HEK293 (cell line): Measurements from ENCODE around the gene ZNF786.
A peak's percentile ranks its signal among the peaks of the same experiment; 100 is the strongest.

Experiments
- CTCF ChIA-PET: fragments of 350-600 bp; formaldehyde crosslinking; extraction: SDS; loops from one replicate; lab custom pipeline; 2021; ENCODE audit warnings: antibody characterized with exemption; lab: Yijun Ruan, JAX
- POLR2A ChIA-PET: fragments of 300-600 bp; formaldehyde crosslinking; extraction: SDS; loops from one replicate; lab custom pipeline; 2020; ENCODE audit warnings: antibody characterized with exemption, inconsistent platforms; lab: Yijun Ruan, JAX
- H3K27ac ChIP-seq: fragments of 200-500 bp; sonication (Bioruptor generic); 2 replicates; pipeline ENCODE4 v1.5.1; 2014; ENCODE audit warnings: low read depth, low read length, control low read depth, inconsistent platforms; ENCODE audit errors: extremely low read depth
- H3K36me3 ChIP-seq, 2 experiments: fragments of 200-500 bp in 1 of 2; sonication (Bioruptor generic) in 1 of 2; 1 replicate in 1 of 2; 2 replicates in 1 of 2; pipeline ENCODE4 v1.5.1; 2014 to 2017; ENCODE audit warnings: inconsistent platforms in 2 of 2, low read length in 2 of 2; ENCODE audit not compliant: control insufficient read depth in 2 of 2, insufficient read depth in 1 of 2
- H3K4me1 ChIP-seq: fragments of 200-500 bp; sonication (Bioruptor generic); 2 replicates; pipeline ENCODE4 v1.5.1; 2014; ENCODE audit warnings: mild to moderate bottlenecking, low read length, inconsistent platforms; ENCODE audit not compliant: control insufficient read depth, insufficient read depth
- H3K4me3 ChIP-seq: 2 replicates; pipeline ENCODE4 v1.5.1; 2011; ENCODE audit warnings: low read depth, mild to moderate bottlenecking, control low read depth, low read length, moderate library complexity
- H3K9me3 ChIP-seq: fragments of 200-500 bp; sonication (Bioruptor generic); 2 replicates; pipeline ENCODE4 v1.5.1; 2014; ENCODE audit warnings: low read depth, low read length, inconsistent platforms; ENCODE audit not compliant: control insufficient read depth, insufficient read depth
- BCL11A ChIP-seq: fragments of 450-650 bp; formaldehyde crosslinking; IDR thresholded peaks from 2 replicates; pipeline ENCODE4 v1.5.1; 2016; ENCODE audit warnings: low read depth, missing biosample characterization, missing genetic modification characterization
- GLIS1 ChIP-seq: fragments of 450-650 bp; formaldehyde crosslinking; IDR thresholded peaks from 2 replicates; pipeline ENCODE4 v1.5.1; 2016; ENCODE audit warnings: missing biosample characterization, missing genetic modification characterization
- KLF7 ChIP-seq: fragments of 450-650 bp; formaldehyde crosslinking; IDR thresholded peaks from 2 replicates; pipeline ENCODE4 v1.5.1; 2016; ENCODE audit warnings: missing biosample characterization, missing genetic modification characterization, borderline replicate concordance
- OVOL3 ChIP-seq: fragments of 450-650 bp; formaldehyde crosslinking; IDR thresholded peaks from 2 replicates; pipeline ENCODE4 v1.5.1; 2016; ENCODE audit warnings: missing biosample characterization, missing genetic modification characterization
- SETDB1 ChIP-seq: IDR thresholded peaks from one replicate; pipeline ENCODE4 v1.6.1; 2017; ENCODE audit warnings: mild to moderate bottlenecking, low read length, moderate library complexity, mixed read lengths; ENCODE audit not compliant: insufficient read length
- SP2 ChIP-seq: fragments of 450-650 bp; formaldehyde crosslinking; IDR thresholded peaks from 2 replicates; pipeline ENCODE4 v1.5.1; 2016; ENCODE audit warnings: missing biosample characterization, missing genetic modification characterization
- ZNF112 ChIP-seq: fragments of 450-650 bp; formaldehyde crosslinking; IDR thresholded peaks from 2 replicates; pipeline ENCODE4 v1.5.0; 2017; ENCODE audit warnings: missing biosample characterization, missing genetic modification characterization
- ZNF138 ChIP-seq: fragments of 450-650 bp; formaldehyde crosslinking; IDR thresholded peaks from 2 replicates; pipeline ENCODE4 v1.5.1; 2016; ENCODE audit warnings: missing biosample characterization, missing genetic modification characterization, borderline replicate concordance
- ZNF174 ChIP-seq: fragments of 450-650 bp; formaldehyde crosslinking; IDR thresholded peaks from 2 replicates; pipeline ENCODE4 v1.5.0; 2017; ENCODE audit warnings: missing biosample characterization, mild to moderate bottlenecking, missing genetic modification characterization
- ZNF19 ChIP-seq: fragments of 450-650 bp; formaldehyde crosslinking; IDR thresholded peaks from 2 replicates; pipeline ENCODE4; 2016; ENCODE audit warnings: missing biosample characterization, missing genetic modification characterization, low read depth
- ZNF248 ChIP-seq: fragments of 450-650 bp; formaldehyde crosslinking; IDR thresholded peaks from 2 replicates; pipeline ENCODE4 v1.5.1; 2017; ENCODE audit warnings: missing biosample characterization, missing genetic modification characterization
- ZNF302 ChIP-seq: fragments of 450-650 bp; formaldehyde crosslinking; IDR thresholded peaks from 2 replicates; pipeline ENCODE4 v1.5.1; 2016; ENCODE audit warnings: missing biosample characterization, missing genetic modification characterization, low read depth
- ZNF404 ChIP-seq: fragments of 450-650 bp; formaldehyde crosslinking; IDR thresholded peaks from 2 replicates; pipeline ENCODE4 v1.5.1; 2017; ENCODE audit warnings: missing biosample characterization, missing genetic modification characterization
- ZNF426 ChIP-seq: fragments of 450-650 bp; formaldehyde crosslinking; IDR thresholded peaks from 2 replicates; pipeline ENCODE4 v1.5.1; 2017; ENCODE audit warnings: missing biosample characterization, missing genetic modification characterization, mild to moderate bottlenecking, inconsistent platforms, moderate library complexity
- ZNF48 ChIP-seq: fragments of 450-650 bp; formaldehyde crosslinking; IDR thresholded peaks from 2 replicates; pipeline ENCODE4 v1.5.1; 2016; ENCODE audit warnings: missing biosample characterization, missing genetic modification characterization
- ZNF488 ChIP-seq: fragments of 450-650 bp; formaldehyde crosslinking; IDR thresholded peaks from 2 replicates; pipeline ENCODE4 v1.5.1; 2016; ENCODE audit warnings: missing biosample characterization, missing genetic modification characterization
- ZNF514 ChIP-seq: fragments of 450-650 bp; formaldehyde crosslinking; IDR thresholded peaks from 2 replicates; pipeline ENCODE4 v1.5.1; 2016; ENCODE audit warnings: missing biosample characterization, missing genetic modification characterization
- ZNF521 ChIP-seq: fragments of 450-650 bp; formaldehyde crosslinking; IDR thresholded peaks from 2 replicates; pipeline ENCODE4 v1.5.1; 2017; ENCODE audit warnings: missing biosample characterization, mild to moderate bottlenecking, missing genetic modification characterization
- ZNF558 ChIP-seq: fragments of 450-650 bp; formaldehyde crosslinking; IDR thresholded peaks from 2 replicates; pipeline ENCODE4 v1.5.1; 2016; ENCODE audit warnings: missing biosample characterization, missing genetic modification characterization
- ZNF571 ChIP-seq: fragments of 450-650 bp; formaldehyde crosslinking; IDR thresholded peaks from 2 replicates; pipeline ENCODE4 v1.5.0; 2017; ENCODE audit warnings: missing biosample characterization, missing genetic modification characterization
- ZNF610 ChIP-seq: fragments of 450-650 bp; formaldehyde crosslinking; IDR thresholded peaks from 2 replicates; pipeline ENCODE4 v1.5.1; 2016; ENCODE audit warnings: missing biosample characterization, missing genetic modification characterization, borderline replicate concordance
- ZNF785 ChIP-seq: fragments of 450-650 bp; formaldehyde crosslinking; IDR thresholded peaks from 2 replicates; pipeline ENCODE4 v1.5.1; 2016; ENCODE audit warnings: missing biosample characterization, missing genetic modification characterization
- ZNF843 ChIP-seq: fragments of 450-650 bp; formaldehyde crosslinking; IDR thresholded peaks from 2 replicates; pipeline ENCODE4 v1.5.1; 2016; ENCODE audit warnings: missing biosample characterization, missing genetic modification characterization
- ZSCAN16 ChIP-seq: fragments of 450-650 bp; formaldehyde crosslinking; IDR thresholded peaks from 2 replicates; pipeline ENCODE4 v1.5.1; 2016; ENCODE audit warnings: missing biosample characterization, missing genetic modification characterization

ZNF786 gene

GRCh38 chr7:149087376-149087775 lies 3.1 kb downstream of the ZNF786 start:
- TF ChIP-seq ZNF138 (tag by site-specific recombination) (no peak), KLF7 (tag by site-specific recombination) (no peak)
- CTCF ChIA-PET: interaction anchor here (0.8 kb wide), 1 partner anchor 82 kb away, joined by 5 read pairs; no protein-coding TSS in a partner anchor
- Histone ChIP-seq H3K4me1 (no peaks in the 10 kb centered on the region), H3K36me3 (peaks cover 0 to 12% of the 10 kb centered on the region in 2 experiments; a peak in 2 of 3 replicates), H3K4me3 (no peak overlapping the region), H3K27ac (no peak overlapping the region), H3K9me3 (no peaks in the 10 kb centered on the region)
- POLR2A ChIA-PET: interaction anchor here (0.8 to 1.0 kb wide), 2 partner anchors 21 to 38 kb away, joined by 3 to 4 read pairs; no protein-coding TSS in a partner anchor

GRCh38 chr7:149085866-149086265 lies 4.7 kb downstream of the ZNF786 start:
- CTCF ChIA-PET: interaction anchor here (1.0 kb wide), 1 partner anchor 79 kb away, joined by 4 read pairs; no protein-coding TSS in a partner anchor
- H3K4me3 ChIP-seq: no peak overlapping the region
- POLR2A ChIA-PET: no interaction called here
- H3K9me3 ChIP-seq: no peaks in the 10 kb centered on the region
- TF ChIP-seq ZNF521 (tag by site-specific recombination) (no peak), ZNF571 (no peak), ZNF248 (tag by site-specific recombination) (no peak), BCL11A (tag by site-specific recombination) (no peak), OVOL3 (no peak), ZNF404 (tag by site-specific recombination) (no peak), ZNF174 (tag by site-specific recombination) (no peak), ZNF19 (tag by site-specific recombination) (no peak), ZNF302 (tag by site-specific recombination) (no peak), ZNF48 (tag by site-specific recombination) (no peak), ZNF610 (tag by site-specific recombination) (no peak), ZNF843 (tag by site-specific recombination) (no peak), ZNF514 (tag by site-specific recombination) (no peak), ZNF785 (tag by site-specific recombination) (no peak)
- TF ChIP-seq, all 188 proteins: peak for 0
- Histone ChIP-seq H3K4me1 (no peaks in the 10 kb centered on the region), H3K36me3 (peaks cover 0 to 12% of the 10 kb centered on the region in 2 experiments; a peak in 2 of 3 replicates), H3K27ac (no peak overlapping the region)

GRCh38 chr7:149084407-149084806 lies 6.1 kb downstream of the ZNF786 start:
- peaks cover 0 to 23% of the 10 kb centered on the region in 2 experiments; a peak in 2 of 3 replicates for H3K36me3 ChIP-seq

More at GRCh38 chr7:149084407-149084806, 6.1 kb downstream of the ZNF786 start:
- H3K4me1 ChIP-seq: no peaks in the 10 kb centered on the region
- POLR2A ChIA-PET: interaction anchor here (0.7 kb wide), 1 partner anchor 111 kb away, joined by 10 read pairs; no protein-coding TSS in a partner anchor
- no peak overlapping the region for H3K27ac ChIP-seq
- no peaks in the 10 kb centered on the region for H3K9me3 ChIP-seq
- TF ChIP-seq GLIS1 (tag by site-specific recombination) (no peak), ZNF488 (tag by site-specific recombination) (no peak), ZNF112 (tag by site-specific recombination) (no peak), ZNF558 (peak; percentile 81), ZNF426 (tag by site-specific recombination) (no peak), ZSCAN16 (no peak), SETDB1 (peak; percentile 61), SP2 (tag by site-specific recombination) (no peak)
- no peak overlapping the region for H3K4me3 ChIP-seq
- CTCF ChIA-PET: interaction anchor here (0.9 kb wide), 1 partner anchor 18 kb away, joined by 3 read pairs; no protein-coding TSS in a partner anchor
